ENCODE results near the gene CDC14A. TPM values are rescaled to one million over a fixed set of nuclear protein-coding genes. Genes with fewer than 3 reads are reported as not detected.

Gene CDC14A
- total RNA-seq, 1 donor from 2014 or later: 0.79 TPM

DNA sequence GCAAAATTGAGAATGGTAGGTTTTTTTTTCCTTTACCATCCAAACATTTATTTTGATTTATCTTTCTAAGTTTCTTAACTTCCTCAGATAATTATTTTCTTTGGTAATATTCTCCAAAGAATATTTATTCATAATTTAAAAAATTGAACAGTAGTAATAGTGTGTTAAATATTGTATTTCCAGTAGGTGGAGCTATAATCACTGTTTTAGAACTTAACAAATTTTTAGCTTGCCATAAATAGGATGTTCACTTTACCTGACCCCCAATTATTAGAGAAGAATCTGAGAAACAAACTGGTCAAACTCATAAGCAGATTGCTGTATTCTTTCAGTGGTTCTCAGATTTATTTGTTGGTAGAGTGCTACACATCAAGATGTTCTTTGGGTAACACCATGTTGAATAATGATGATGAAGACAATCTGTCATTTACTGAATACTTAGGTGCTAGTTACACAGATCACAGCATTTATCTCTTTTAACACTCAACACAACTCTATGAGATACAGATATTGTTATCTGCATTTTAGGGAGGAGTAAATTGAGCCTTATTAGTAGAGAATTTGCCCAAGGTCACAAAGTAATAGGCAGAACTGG, 103.3 kb downstream of the CDC14A start:
- Histone ChIP-seq H3K4me3 (ENCODE audit: low read depth, low read length) (no peak overlapping the region), H3K27me3 (ENCODE audit: control insufficient read depth, insufficient read depth, low read length) (no peaks in the 10 kb centered on the region), H3K36me3 (ENCODE audit: control insufficient read depth, insufficient read depth, low read length) (no peaks in the 10 kb centered on the region)
- TF ChIP-seq, protein P1, sequence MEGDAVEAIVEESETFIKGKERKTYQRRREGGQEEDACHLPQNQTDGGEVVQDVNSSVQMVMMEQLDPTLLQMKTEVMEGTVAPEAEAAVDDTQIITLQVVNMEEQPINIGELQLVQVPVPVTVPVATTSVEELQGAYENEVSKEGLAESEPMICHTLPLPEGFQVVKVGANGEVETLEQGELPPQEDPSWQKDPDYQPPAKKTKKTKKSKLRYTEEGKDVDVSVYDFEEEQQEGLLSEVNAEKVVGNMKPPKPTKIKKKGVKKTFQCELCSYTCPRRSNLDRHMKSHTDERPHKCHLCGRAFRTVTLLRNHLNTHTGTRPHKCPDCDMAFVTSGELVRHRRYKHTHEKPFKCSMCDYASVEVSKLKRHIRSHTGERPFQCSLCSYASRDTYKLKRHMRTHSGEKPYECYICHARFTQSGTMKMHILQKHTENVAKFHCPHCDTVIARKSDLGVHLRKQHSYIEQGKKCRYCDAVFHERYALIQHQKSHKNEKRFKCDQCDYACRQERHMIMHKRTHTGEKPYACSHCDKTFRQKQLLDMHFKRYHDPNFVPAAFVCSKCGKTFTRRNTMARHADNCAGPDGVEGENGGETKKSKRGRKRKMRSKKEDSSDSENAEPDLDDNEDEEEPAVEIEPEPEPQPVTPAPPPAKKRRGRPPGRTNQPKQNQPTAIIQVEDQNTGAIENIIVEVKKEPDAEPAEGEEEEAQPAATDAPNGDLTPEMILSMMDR (IDR thresholded peaks at IDR 0.05; ENCODE audit: insufficient read depth, low read length, severe bottlenecking): peak; percentile 8
- DNase-seq (ENCODE audit: low read depth) (peak; percentile 26), FAIRE-seq (no peak)

DNA sequence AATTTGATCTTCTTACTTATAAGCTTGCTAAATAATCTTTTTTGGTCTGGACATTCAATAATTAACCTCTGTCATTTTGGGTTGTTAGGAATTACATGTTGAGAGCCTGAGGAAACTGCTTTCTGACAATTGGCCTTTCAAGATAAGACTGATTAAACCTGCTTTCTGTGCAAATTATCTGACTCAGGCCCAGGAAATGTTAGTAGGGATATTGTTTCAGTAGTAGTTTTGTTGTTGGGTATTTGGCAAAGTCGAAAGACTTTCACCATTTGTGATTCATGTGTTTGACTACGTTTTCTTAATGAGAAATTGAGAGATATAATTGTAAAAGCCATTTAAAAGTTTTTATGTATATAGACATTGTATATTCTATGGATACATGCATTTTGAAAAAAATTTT, 104.6 kb downstream of the CDC14A start:
- TF ChIP-seq, protein P1 (IDR thresholded peaks at IDR 0.05; ENCODE audit: insufficient read depth, low read length, severe bottlenecking): no peak
- H3K36me3 ChIP-seq (ENCODE audit: control insufficient read depth, insufficient read depth, low read length): no peaks in the 10 kb centered on the region
- no peak for FAIRE-seq
- H3K4me3 ChIP-seq (ENCODE audit: low read depth, low read length): no peak overlapping the region
- DNase-seq (ENCODE audit: low read depth): peak; percentile 50
- no peaks in the 10 kb centered on the region for H3K27me3 ChIP-seq (ENCODE audit: control insufficient read depth, insufficient read depth, low read length)

DNA sequence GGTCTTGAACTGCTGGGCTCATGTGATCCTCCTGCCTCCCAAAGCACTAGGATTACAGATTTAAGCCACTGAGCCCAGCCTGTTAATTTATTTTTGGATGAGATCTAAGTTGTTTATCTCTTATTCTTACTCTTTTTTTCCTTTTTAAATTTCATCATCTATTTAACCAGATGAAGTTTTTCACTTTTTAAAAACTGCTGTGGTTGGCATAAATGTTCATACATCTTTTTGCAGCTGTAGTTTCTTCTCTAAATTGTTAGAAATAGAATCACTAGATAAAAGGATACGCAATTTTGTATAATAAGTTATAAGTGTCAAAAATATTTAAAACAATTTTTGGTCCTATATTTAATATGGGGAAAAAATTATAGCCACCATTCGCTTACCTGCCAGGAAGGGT, 105.4 kb downstream of the CDC14A start:
- no peak overlapping the region for H3K4me3 ChIP-seq (ENCODE audit: low read depth, low read length)
- DNase-seq (ENCODE audit: low read depth) (no peak), FAIRE-seq (no peak)
- TF ChIP-seq, protein P1 (IDR thresholded peaks at IDR 0.05; ENCODE audit: insufficient read depth, low read length, severe bottlenecking): no peak
- no peaks in the 10 kb centered on the region for H3K36me3 ChIP-seq (ENCODE audit: control insufficient read depth, insufficient read depth, low read length)
- H3K27me3 ChIP-seq (ENCODE audit: control insufficient read depth, insufficient read depth, low read length): no peaks in the 10 kb centered on the region

DNA sequence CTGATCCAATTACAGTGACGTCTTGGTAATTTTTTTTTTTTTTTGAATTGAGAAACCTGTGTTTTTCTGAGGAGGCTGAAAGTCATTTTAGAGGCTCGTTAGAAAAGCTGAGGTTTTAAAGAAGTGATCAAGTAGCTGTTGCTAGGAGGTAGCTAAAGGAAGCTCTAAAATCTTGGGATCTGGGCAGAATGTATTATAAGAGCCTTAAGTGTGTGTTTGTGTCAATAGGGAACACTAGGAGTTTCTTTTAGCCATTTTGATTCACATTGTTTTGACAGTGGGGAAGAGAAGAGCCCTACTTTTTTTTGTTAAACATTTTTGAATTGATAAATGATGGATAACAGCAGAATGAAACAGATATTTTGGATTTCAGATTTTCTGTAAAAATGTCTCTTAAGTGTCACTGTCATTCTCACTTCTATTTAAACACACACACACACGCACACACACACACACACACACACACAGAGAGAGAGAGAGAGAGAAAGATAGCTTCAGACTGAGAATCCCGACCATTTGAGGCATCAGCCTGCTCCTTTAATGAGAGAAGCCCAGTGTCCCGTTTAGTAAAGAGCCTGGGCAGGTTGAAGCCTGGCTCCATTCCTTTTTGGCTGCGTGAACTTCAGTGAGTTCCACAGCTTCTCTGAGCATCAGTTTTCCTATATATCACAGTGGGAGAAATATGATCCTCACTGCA, 106.5 kb downstream of the CDC14A start:
- Histone ChIP-seq H3K36me3 (ENCODE audit: control insufficient read depth, insufficient read depth, low read length) (no peaks in the 10 kb centered on the region), H3K4me3 (ENCODE audit: low read depth, low read length) (no peak overlapping the region), H3K27me3 (ENCODE audit: control insufficient read depth, insufficient read depth, low read length) (no peaks in the 10 kb centered on the region)
- DNase-seq (ENCODE audit: low read depth) (no peak), FAIRE-seq (no peak)
- TF ChIP-seq, protein P1 (IDR thresholded peaks at IDR 0.05; ENCODE audit: insufficient read depth, low read length, severe bottlenecking): no peak

DNA sequence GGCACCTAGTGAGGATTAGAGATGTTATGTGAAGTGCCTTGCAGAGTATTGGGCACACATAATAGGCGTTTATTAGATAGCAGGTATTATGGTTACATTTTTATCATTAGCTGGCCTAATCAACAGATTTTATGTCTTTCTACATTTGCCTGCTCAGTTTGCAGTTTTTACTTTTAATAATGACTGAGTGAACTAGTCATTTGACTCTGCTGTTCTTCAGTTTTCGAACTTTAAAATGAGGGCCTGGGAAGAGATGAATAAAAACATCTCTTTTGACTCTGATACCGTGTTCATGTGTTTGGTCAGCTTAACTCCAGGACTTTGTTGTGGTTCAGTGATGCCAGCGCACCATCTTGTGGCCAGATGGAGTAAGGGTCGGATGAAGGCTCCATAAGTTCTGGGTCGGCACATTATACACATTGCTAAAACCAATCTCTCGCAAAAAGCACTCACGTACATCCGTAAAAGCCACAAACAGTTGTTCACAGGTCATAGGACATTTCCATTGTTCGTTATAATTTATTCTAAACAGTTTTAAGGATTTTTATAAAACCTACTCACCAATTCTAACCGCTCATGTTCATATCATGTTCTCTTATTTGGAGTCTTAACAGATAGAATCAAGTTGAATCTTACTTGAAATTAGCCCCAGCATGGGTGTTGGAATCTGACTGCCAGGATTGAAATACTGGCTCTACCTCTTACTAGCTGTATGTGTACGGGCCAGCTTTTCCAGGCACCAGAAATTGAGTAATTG, 107.2 kb downstream of the CDC14A start:
- FAIRE-seq (no peak), DNase-seq (ENCODE audit: low read depth) (peak; percentile 71)
- Histone ChIP-seq H3K4me3 (ENCODE audit: low read depth, low read length) (no peak overlapping the region), H3K36me3 (ENCODE audit: control insufficient read depth, insufficient read depth, low read length) (no peaks in the 10 kb centered on the region), H3K27me3 (ENCODE audit: control insufficient read depth, insufficient read depth, low read length) (no peaks in the 10 kb centered on the region)
- TF ChIP-seq, protein P1 (IDR thresholded peaks at IDR 0.05; ENCODE audit: insufficient read depth, low read length, severe bottlenecking): peak; percentile 83
